Neutrophil (primary cell): ENCODE results near the gene KIF25.

Experiments used
- H3K27ac ChIP-seq: fragments of 200-600 bp; sonication (generic); 2 replicates; pipeline ENCODE4 v1.5.1; 2016; ENCODE audit warnings: mild to moderate bottlenecking, moderate library complexity
- H3K27me3 ChIP-seq: fragments of 200-600 bp; sonication (generic); 2 replicates; pipeline ENCODE4 v1.6.0; 2016; ENCODE audit warnings: mild to moderate bottlenecking
- H3K36me3 ChIP-seq: fragments of 200-600 bp; sonication (generic); 2 replicates; pipeline ENCODE4 v1.5.1; 2017
- H3K4me1 ChIP-seq, 2 experiments: fragments of 200-600 bp in 1 of 2; sonication (generic) in 1 of 2; 1 replicate in 1 of 2; 2 replicates in 1 of 2; pipeline versions ENCODE4 v1.5.1 to v1.6.1; 2013 to 2016; ENCODE audit warnings: low read depth in 1 of 2, low read length in 1 of 2, mild to moderate bottlenecking in 1 of 2, moderate library complexity in 1 of 2; ENCODE audit not compliant: control insufficient read depth in 1 of 2, insufficient read depth in 1 of 2
- H3K4me3 ChIP-seq, 2 experiments: fragments of 200-600 bp in 1 of 2; sonication (generic) in 1 of 2; 1 replicate in 1 of 2; 2 replicates in 1 of 2; pipeline ENCODE4 v1.5.1; 2013 to 2016; ENCODE audit warnings: low read depth in 1 of 2, low read length in 1 of 2, mild to moderate bottlenecking in 1 of 2, moderate library complexity in 1 of 2
- H3K9me3 ChIP-seq: fragments of 200-600 bp; sonication (generic); 2 replicates; pipeline ENCODE4 v1.5.1; 2016
- CTCF ChIP-seq: fragments of 200-600 bp; sonication (generic); IDR thresholded peaks from 2 replicates; pipeline ENCODE4 v1.5.1; 2016; ENCODE audit warnings: antibody characterized with exemption

Gene KIF25

GRCh38 chr6:168032005-168032760 lies 34.7 kb downstream of the KIF25 start:
- Histone ChIP-seq H3K27ac (no peak overlapping the region), H3K4me1 (no peaks in the 10 kb centered on the region), H3K27me3 (peaks cover 53% of the 10 kb centered on the region), H3K9me3 (no peaks in the 10 kb centered on the region), H3K4me3 (no peak overlapping the region), H3K36me3 (no peaks in the 10 kb centered on the region)
- TF ChIP-seq CTCF: no peak

GRCh38 chr6:168033791-168034190 lies 36.3 kb downstream of the KIF25 start:
- no peaks in the 10 kb centered on the region for H3K9me3 ChIP-seq

GRCh38 chr6:168034537-168034936 lies 37.1 kb downstream of the KIF25 start:
- H3K27ac ChIP-seq: no peak overlapping the region
- no peak overlapping the region for H3K4me3 ChIP-seq
- H3K4me1 ChIP-seq: no peaks in the 10 kb centered on the region
- H3K9me3 ChIP-seq: peaks cover 4% of the 10 kb centered on the region
- H3K36me3 ChIP-seq: no peaks in the 10 kb centered on the region
- peaks cover 60% of the 10 kb centered on the region for H3K27me3 ChIP-seq
- no peak for TF ChIP-seq CTCF

More at GRCh38 chr6:168033791-168034190, 36.3 kb downstream of the KIF25 start:
- TF ChIP-seq CTCF: no peak
- no peaks in the 10 kb centered on the region for H3K36me3 ChIP-seq
- H3K4me3 ChIP-seq: no peak overlapping the region
- H3K27ac ChIP-seq: no peak overlapping the region
- H3K27me3 ChIP-seq: peaks cover 60% of the 10 kb centered on the region
- no peaks in the 10 kb centered on the region for H3K4me1 ChIP-seq

- Histone ChIP-seq H3K36me3 (no peaks in the 10 kb centered on the region), H3K4me1 (no peaks in the 10 kb centered on the region), H3K27ac (no peak overlapping the region), H3K9me3 (peaks cover 11% of the 10 kb centered on the region), H3K4me3 (no peak overlapping the region), H3K27me3 (peaks cover 60% of the 10 kb centered on the region)
- no peak for TF ChIP-seq CTCF
Observed at GRCh38 chr6:168035098-168035660, 37.7 kb downstream of the KIF25 start.

- no peak for TF ChIP-seq CTCF
- Histone ChIP-seq H3K36me3 (no peaks in the 10 kb centered on the region), H3K9me3 (peaks cover 18% of the 10 kb centered on the region), H3K27me3 (peaks cover 60% of the 10 kb centered on the region), H3K4me3 (no peak overlapping the region), H3K4me1 (no peaks in the 10 kb centered on the region), H3K27ac (no peak overlapping the region)
Observed at GRCh38 chr6:168035661-168036545, 38.4 kb downstream of the KIF25 start.
